Adrenal gland (tissue), 5 donors: ENCODE results near the gene MRI1.
A peak's percentile ranks its signal among the peaks of the same experiment; 100 is the strongest.

Experiments
- POLR2A ChIP-seq, 2 donors: fragments of 450-650 bp; IDR thresholded peaks; one replicate each; pipeline ENCODE4 v1.6.1; 2017; ENCODE audit warnings: antibody characterized with exemption in 2 of 2, mild to moderate bottlenecking in 2 of 2, moderate library complexity in 1 of 2
- TF ChIP-seq, protein P1 (sequence below), 6 experiments: fragments of 450-650 bp in 4 of 6; fragments of 200-600 bp in 2 of 6; sonication (generic) in 1 of 6; IDR thresholded peaks; 1 replicate in 5 of 6; 2 replicates in 1 of 6; pipeline versions ENCODE4 v1.5.1 to v1.8.0; 2016 to 2021; ENCODE audit warnings: antibody characterized with exemption in 6 of 6, mild to moderate bottlenecking in 2 of 6, moderate library complexity in 1 of 6
- donor health status: DM: no; HTN: no; CAD: no.

DNA sequence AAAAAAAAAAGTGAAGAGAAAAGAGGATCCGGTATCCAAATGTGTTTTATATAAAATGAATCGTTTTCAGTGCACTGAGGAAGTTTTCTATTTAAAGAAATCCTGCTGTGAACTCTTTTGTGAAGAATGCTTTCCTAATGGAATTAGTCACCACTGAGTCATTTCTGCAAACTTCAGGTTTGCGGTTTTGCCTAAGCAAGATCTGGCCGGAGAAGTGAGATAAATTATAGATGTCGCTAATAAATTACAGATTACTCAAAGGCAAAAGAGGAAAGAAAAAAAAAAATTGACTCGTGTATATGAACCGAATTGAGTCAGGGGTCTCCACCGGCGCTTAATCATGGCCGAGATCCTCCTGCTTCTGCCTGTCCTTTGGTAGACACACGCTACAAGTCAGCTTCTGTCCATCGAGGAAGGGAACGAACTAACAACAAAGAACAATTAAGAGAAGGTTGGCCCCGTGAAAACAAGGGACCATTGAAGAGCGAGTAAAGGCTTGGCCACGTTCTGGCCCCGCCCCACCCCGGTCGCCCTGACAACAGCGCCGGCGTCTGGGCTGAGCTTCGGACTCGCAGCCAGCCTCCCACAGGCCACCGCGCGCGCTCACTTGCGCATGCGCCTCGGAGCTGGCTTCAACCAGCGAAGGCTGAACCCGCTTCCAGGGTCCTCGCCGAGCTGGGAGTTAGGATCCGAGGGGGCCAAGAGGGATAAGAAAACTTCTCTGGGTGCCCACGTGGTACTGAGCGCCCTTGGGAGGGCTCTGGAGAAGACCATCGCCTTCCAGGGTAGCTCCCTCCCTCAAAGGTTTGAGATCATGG lies 33.0 kb upstream of the MRI1 start:
- TF ChIP-seq, protein P1, sequence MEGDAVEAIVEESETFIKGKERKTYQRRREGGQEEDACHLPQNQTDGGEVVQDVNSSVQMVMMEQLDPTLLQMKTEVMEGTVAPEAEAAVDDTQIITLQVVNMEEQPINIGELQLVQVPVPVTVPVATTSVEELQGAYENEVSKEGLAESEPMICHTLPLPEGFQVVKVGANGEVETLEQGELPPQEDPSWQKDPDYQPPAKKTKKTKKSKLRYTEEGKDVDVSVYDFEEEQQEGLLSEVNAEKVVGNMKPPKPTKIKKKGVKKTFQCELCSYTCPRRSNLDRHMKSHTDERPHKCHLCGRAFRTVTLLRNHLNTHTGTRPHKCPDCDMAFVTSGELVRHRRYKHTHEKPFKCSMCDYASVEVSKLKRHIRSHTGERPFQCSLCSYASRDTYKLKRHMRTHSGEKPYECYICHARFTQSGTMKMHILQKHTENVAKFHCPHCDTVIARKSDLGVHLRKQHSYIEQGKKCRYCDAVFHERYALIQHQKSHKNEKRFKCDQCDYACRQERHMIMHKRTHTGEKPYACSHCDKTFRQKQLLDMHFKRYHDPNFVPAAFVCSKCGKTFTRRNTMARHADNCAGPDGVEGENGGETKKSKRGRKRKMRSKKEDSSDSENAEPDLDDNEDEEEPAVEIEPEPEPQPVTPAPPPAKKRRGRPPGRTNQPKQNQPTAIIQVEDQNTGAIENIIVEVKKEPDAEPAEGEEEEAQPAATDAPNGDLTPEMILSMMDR (IDR thresholded peaks at IDR 0.05) = no peak
- peak in 1 of 2 donors; percentile 43 for TF ChIP-seq POLR2A (IDR thresholded peaks at IDR 0.05)
